Activated T-cell treated with anti-CD3 and anti-CD28 coated beads for 1 hour (primary cell): ENCODE results near the gene CHERP.
"Not testable (repeated sequence)": the region's sequence is repeated elsewhere in the genome, so short reads cannot be mapped to it uniquely, and the experiment has no call there.

Experiments
- DNase-seq: peaks from one replicate; pipeline ENCODE4 v3.0.0-alpha.2; 2020; ENCODE audit warnings: low read depth

The CHERP gene

DNA sequence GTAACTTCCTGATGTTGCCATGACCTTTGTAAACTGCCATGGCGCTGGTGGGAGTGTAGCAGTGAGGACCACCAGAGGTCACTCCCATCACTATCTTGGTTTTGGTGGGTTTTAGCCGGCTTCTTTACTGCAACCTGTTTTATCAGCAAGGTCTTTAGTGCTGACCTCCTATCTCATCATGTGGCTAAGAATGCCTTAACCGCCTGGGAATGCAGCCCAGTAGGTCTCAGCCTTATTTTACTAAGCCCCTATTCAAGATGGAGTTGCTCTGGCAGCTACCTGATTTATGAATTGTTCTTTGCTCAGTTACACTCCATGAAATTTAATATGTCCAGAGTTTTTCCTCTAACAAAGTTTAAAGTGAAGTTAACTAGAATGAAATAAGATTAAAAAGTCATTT is 65.8 kb downstream of the CHERP start:
- DNase-seq, result no peak

DNA sequence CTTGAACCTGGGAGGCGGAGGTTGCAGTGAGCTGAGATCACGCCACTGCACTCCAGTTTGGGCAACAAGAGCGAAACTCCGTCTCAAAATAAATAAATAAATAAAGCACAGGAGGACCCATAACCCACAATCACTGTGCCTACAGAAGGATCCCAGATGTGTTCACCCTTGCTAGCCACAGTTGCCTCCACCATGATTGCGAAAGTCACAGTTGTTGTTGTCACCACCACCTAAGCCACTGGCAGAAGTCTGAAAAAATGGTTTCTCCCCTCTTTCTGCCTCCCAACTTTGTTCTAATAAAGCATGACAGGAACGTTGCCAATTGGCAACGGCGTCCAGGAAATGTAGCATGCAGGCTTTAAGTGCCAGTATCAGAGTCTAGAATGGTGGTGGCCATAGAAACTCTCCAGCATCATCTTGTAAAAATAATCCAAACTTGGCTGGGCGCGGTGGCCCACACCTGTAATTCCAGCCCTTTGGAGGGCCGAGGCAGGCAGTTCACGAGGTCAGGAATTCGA is 68.3 kb downstream of the CHERP start:
- no peak for DNase-seq

DNA sequence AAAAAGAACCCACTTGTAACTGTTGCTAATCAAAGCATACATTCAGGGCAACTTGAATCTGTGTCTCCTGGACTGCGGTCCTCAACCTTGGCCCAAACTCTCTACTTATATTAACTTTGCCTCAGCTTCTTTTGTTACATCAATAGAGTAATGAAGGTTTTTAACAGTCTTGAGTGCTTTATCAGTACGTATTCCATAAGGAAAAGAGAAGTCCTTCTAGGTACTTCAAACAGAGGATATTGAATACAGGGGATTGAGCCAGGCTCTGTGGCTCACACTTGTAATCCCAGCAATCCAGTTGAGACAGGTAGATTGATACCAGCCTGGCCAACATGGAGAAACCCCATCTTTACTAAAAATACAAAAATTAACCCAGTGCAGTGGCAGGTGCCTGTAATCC is 69.2 kb downstream of the CHERP start:
- no peak for DNase-seq

DNA sequence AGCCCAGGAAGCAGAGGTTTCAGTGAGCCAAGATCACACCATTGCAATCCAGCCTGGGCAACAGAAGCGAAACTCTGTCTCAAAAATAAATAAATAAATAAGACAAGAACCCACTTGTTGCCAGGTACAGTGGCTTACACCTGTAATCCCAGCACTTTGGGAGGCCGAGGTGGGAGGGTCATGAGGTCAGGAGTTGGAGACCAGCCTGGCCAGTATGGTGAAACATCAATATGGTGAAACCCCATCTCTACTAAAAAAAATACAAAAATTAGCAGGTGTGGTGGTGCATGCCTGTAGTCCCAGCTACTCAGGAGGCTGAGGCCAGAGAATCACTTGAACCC is 69.7 kb downstream of the CHERP start:
- not testable (repeated sequence) for DNase-seq

DNA sequence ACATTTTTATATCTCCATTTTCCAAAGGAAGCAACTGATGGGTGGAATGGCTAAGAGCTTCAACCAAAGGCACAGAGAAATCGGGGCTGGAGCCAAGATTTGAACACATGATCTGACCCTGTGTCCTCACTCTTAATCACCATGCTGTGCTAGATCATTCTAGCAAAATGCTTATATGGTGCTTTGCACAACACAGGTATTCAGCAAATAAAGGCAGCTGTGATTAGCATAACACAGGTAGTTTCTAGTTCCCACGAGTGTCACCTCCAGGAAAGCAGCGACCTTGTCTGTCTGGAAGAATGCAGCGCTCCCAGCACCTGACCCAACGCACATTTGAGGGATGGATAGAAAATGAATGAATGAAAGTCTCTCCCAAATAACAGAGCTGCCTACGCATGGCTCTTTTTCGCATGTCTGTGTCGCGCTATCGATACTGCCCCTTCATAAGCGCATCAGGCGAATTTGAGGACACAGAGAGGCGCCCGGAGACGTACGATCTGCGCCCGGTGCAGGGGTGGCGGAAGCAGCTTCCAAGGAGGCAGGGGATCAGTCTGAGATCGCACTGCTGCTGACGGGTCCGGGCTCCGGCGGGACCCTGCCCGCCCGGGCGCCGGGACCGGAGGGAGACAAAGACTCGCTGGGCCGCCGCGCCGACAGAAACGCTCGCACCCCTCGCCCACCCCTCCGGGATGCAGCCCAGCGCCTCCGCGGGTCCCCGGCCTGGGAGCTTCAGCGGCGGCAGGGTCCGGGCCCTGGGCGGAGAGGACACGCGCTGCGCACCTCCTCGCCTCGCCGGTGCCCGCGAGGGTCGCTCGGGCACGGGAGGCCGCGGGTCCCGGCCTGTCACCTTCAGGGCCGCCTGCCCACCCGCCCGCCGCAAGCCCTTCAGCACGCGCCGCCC is 71.1 kb downstream of the CHERP start:
- no peak for DNase-seq

DNA sequence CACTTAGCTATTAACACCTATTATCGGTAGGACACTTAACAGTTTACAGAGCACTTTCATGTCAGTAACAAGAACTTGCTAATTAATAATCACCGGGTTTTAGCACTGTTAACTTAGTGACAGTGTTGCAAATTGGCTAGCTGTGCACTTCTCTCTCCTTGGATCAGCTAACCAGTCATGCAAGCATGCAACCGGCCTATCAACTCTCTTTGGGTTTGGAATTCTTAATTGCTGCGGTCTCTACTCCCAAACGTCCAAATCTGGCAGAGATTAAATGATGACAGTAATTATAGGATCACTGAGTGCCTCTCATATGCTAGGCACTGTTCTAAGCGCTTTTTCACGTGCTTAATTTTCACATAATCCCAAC is 71.7 kb downstream of the CHERP start:
- no peak for DNase-seq
